ENCODE results near the gene CTNND1.
A peak's percentile ranks its signal among the peaks of the same experiment; 100 is the strongest.
"Not testable (repeated sequence)": the region's sequence is repeated elsewhere in the genome, so short reads cannot be mapped to it uniquely, and the experiment has no call there.

CTNND1 gene, protein sequence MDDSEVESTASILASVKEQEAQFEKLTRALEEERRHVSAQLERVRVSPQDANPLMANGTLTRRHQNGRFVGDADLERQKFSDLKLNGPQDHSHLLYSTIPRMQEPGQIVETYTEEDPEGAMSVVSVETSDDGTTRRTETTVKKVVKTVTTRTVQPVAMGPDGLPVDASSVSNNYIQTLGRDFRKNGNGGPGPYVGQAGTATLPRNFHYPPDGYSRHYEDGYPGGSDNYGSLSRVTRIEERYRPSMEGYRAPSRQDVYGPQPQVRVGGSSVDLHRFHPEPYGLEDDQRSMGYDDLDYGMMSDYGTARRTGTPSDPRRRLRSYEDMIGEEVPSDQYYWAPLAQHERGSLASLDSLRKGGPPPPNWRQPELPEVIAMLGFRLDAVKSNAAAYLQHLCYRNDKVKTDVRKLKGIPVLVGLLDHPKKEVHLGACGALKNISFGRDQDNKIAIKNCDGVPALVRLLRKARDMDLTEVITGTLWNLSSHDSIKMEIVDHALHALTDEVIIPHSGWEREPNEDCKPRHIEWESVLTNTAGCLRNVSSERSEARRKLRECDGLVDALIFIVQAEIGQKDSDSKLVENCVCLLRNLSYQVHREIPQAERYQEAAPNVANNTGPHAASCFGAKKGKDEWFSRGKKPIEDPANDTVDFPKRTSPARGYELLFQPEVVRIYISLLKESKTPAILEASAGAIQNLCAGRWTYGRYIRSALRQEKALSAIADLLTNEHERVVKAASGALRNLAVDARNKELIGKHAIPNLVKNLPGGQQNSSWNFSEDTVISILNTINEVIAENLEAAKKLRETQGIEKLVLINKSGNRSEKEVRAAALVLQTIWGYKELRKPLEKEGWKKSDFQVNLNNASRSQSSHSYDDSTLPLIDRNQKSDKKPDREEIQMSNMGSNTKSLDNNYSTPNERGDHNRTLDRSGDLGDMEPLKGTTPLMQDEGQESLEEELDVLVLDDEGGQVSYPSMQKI

DNA sequence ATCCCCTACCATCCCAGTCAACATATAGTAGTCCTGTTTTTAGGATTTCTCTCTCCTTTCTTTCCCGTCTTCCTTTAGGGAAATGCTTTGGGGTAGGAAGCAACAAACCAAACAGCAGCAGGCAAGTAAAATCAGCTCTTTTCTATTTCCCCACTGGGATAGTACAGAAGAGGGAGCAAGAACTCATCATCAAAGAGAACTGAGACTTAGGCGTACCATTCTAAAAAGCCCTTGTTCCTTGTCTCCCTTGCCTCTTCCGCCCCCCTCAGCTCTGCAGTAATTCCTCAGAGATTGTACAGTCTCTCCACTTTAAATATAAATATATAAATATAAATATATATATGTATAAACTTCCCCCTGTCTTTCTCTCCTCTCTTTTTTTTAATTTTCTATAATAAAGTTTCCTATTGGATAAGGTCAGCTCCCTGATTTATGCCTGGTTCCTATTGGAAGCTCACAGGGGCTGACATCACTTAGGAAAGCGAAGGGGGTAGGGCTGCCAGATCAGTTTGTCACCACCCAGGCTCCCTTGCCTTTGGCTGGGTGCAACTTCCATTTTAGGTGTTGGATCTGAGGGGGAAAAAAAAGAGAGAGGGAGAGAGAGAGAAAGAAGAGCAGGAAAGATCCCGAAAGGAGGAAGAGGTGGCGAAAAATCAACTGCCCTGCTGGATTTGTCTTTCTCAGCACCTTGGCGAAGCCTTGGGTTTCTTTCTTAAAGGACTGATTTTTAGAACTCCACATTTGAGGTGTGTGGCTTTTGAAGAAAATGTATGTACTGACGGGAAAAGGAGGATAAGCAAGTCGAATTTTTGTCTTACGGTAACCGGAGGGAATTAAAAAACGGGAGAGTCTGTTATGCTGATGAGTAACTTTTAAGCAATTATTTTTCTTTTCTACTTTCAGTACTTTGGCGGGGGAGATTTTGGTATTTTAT, at the start of gene CTNND1:
Gene CTNND1 (plus strand): TSS at position 502 of the 934 bp plus-strand sequence. CDS start 29,677 bp downstream, outside the sequence.
- DNase-seq = no peak

DNA sequence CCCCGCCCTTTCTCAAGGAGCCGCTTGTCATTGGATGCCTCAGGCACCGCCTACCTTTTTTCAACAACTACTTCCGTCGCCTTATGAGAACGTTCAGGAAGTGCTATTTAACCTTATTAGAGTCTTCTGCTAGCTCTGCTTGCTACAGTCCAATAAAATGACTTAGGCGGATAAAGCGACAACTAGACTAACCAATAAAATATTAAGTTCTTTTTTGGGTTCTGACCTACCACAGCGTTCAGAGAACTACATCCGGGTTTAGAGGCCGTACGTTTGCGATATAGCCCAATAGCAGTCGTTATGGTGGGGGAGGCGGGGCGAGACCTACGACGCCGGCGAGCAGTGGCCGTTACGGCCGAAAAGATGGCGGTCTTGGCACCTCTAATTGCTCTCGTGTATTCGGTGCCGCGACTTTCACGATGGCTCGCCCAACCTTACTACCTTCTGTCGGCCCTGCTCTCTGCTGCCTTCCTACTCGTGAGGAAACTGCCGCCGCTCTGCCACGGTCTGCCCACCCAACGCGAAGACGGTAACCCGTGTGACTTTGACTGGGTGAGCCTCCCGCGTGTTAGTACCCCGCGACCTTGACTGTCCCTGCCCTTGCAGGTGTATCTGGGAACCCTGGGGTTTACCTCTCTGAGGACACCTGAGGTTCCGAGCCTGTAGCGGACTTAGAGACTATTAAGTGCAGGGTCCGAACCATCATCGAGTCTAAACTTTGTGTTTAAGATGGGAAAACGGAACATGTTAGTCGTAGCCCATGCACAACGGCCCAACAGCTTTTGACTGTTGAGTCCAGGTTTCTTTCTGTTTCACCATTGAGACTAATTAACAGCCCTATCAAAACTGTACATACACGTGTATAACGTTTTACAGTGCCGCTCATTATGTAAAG, 49.1 kb upstream of the CTNND1 start, which contains the start of gene TMX2:
Gene TMX2 (plus strand): TSS at position 338 of the 895 bp plus-strand sequence. CDS start 26 bp downstream, at position 364.
- DNase-seq = peak; percentile 96

DNA sequence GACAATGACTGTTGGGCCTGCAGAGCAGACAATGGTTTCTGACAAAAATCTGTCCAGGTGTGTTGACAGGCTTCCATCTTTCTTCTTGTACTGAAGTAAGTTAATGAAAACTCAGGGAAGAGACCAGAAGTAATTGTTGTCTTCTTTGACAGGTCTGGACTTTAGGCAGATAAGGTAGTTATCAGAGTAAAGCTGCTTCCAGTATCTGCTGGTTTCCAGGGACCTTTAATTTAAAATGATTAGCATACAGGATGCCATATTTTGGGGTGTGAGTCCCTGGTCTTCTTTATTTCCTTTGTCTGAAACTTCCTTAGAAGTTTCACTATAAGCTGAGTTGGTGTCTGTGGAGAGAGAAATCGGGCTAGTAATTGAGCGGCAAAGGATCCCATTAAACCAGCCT, 47.8 kb upstream of the CTNND1 start:
- no peak for DNase-seq

GRCh38 chr11:57716726-57717125, 44.9 kb upstream of the CTNND1 start:
- DNase-seq = not testable (repeated sequence)

DNA sequence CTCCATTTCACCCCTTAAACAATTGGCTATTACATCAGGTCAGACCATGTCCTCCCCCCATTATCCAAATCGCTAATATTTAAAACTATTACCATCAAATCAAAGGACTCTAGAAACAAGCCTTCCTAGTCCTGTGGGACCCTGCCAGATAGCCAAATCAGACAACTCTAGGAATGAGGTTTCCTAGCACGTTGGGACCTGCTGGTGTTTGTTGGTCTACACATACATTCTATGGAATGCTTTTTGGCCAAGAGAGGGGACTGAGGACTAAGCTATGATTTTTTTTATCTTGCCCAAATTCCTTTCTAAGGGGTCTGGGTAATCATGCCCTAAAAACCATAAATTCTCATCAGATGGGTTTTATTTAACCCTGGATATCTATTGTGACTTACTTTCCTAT, 34.4 kb upstream of the CTNND1 start:
- DNase-seq = no peak

- DNase-seq = no peak
These were observed 32.8 kb upstream of the CTNND1 start for GRCh38 chr11:57728829-57729228.

DNA sequence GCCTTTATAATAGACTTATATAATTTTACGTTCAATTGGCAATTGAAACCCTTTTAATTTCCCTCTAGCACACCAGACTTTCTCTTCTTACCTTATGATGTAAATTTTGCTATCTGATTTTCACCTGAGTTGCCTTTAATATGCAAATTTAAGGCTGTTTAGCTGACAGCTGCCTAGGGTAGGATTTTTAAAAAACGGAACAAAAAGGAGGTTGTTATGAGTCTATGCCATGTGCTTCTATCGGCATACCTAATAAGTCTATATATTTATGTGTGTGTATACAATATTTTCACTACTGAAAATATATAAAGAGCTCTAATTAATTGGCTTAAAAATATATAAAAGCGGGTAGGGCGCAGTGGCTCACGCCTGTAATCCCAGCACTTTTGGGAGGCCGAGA, 32.1 kb upstream of the CTNND1 start:
- DNase-seq = no peak

DNA sequence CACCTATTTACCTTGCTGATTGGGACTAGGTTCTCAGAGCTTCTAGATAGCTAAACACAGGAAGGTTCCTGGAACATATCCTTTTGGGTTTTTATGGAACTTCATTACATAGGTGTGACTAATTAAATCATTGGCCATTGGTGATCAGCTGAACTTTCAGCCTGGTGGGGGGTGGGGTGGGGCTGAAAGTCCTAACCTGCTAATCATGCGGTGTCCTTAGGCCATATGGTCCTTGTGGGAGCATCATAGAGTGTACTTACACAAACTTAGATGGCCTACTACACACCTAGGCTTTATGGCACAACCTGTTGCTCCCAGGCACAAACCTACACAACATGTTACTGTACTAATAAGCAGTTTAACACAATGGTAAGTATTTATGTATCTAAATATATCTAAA, 28.9 kb upstream of the CTNND1 start:
- no peak for DNase-seq

- DNase-seq = no peak
These were observed 25.8 kb upstream of the CTNND1 start for GRCh38 chr11:57735619-57736298.

DNA sequence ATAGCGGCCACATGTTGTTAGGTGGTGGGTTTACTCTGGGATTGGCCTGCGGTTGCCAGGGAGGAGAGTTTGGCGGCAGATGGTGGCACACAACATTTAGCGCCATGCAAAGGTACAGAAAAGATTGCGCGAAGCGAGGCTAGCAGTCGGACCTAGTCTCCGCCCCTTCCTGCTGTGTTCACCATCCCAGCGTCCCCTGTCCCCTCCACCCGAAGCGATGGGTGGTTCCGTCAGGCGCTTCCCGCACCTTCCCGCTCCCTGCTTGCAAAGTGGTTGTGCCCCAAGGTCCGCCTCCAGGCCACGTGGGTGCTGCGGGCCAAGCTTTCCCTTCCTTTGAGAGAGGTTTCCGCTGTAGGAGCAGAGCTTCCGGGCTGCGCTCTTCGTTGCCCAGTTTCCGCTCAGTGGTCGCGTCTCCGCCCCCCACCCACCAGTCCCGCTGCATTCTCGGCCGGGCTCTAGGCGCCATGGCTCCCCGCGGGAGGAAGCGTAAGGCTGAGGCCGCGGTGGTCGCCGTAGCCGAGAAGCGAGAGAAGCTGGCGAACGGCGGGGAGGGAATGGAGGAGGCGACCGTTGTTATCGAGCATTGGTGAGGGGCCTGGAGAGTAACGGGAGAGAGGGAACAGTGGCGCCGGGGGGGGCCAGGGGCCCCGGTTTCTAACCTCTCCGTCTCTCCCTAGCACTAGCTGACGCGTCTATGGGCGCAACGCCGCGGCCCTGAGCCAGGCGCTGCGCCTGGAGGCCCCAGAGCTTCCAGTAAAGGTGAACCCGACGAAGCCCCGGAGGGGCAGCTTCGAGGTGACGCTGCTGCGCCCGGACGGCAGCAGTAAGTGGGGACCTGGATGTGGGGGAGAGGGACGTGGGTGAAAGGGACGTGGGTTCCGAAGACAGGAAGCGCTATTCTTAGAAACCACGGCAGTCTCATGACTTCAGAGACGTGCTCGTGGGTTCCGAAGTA, 20.2 kb upstream of the CTNND1 start, which contains the start of gene SELENOH:
Gene SELENOH (plus strand): TSS at position 360 of the 955 bp plus-strand sequence. CDS start 105 bp downstream, at position 465.
- DNase-seq = peak; percentile 97

DNA sequence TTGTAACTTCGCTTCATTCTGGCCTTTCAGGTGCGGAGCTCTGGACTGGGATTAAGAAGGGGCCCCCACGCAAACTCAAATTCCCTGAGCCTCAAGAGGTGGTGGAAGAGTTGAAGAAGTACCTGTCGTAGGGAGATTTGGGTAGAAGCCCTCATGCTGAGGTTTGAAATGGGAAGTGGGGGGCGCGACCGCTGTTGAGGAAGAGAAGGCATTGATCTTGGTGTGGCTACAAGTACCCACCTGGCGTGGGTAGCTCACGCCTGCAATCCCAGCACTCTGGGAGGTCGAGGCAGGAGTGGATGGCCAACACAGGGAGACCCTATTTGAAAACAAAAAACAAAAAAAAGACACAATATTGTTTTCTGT, 19.5 kb upstream of the CTNND1 start:
- no peak for DNase-seq

- no peak for DNase-seq
These were observed 17.2 kb upstream of the CTNND1 start for GRCh38 chr11:57744357-57744756.

GRCh38 chr11:57745206-57745605, 16.4 kb upstream of the CTNND1 start:
- DNase-seq = no peak

DNA sequence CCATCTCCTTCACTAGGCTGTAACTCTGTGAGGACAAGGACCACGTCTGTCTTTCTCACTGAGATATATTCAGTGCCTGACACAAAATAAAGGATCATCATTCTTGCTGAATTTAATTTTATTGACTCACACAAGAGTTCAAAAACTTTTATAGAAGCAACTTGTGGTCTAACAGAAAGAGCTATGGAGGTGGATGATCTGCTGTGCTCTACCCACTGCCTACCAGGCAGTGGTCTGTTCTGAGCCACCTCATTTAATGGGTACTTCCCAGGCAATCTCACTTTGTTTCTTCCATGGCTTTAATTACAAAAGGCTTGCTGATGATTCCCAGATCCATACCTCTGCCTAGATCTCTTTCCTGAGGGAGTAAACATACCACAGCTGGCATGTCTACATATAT, 14.7 kb upstream of the CTNND1 start:
- DNase-seq = no peak

DNA sequence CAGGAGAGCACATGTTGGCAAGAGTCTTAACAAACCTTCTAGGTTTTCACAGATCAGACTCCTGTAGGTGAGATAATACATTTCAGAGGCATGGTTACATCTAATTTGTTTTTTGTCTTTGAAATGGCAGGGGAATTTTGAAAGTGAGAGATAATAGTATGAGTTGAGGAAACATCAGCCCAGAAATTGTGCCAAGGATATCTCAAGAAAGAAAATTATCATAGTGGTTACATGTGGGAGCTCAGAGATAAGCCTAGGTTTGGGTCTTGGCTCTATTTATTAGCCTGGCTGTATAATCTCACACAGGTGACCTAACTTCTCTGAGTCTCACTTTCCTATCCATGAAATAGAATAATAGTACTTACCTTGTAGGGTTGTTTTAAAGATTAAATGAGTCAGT, 10.4 kb upstream of the CTNND1 start:
- DNase-seq = no peak

DNA sequence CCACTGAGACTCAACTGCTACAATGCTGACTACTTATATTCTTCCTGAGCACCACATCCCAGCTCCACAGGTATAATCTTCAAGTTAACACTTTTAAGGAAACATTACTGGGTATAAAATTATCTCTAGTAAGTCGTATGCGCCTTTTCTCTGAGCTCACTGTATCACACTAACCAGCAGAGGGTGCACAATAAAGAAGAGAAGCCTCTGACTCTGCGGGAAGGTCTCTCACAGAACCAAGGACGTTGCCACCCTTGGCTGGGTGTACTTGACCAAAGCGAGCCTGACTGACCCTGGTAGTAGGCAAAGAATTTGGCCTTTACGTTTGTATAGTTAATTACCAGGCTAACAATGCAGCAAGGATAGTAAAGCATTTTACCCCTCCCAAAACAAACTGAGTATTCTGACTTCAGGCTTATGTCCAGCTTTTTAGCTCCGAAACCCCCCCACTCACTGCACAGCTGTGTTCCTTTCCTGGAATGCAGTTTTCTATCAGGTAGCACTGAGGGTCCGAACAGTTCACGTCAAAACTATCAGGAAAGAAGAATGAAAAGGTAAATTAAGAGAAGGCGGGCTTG, 9.8 kb upstream of the CTNND1 start, which contains the start of gene BTBD18:
Gene BTBD18 (minus strand): TSS at position 144 of the 578 bp plus-strand sequence. CDS start 631 bp downstream, outside the sequence.
- no peak for DNase-seq

DNA sequence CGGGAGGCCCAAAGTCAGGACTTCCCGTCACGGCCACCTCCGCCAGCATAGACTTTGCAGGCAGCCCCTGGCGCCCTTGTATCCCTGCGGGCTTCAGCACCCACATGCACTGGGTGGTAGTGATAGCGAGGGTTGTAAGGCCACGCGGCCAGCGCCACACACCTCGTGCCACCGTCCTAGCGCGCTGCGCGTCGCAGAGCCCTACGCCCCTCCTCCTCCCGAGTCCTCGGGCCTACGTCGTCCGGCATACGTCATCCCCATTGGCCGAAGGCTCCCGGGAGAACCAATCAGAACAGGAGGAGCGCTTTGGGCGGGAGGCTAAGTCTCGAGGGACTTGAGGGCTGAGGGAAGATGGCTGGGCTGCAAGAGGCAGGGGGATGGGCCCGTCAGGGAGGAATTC, 8.6 kb upstream of the CTNND1 start:
- no peak for DNase-seq

- no peak for DNase-seq
These were observed 3.4 kb upstream of the CTNND1 start for GRCh38 chr11:57758174-57758573.
